GM19099 (cell line): ENCODE results near the gene TGM1.

Experiments used
- POLR2A ChIP-seq: IDR thresholded peaks from 3 replicates; pipeline ENCODE4 v1.6.1; 2011; ENCODE audit warnings: low read depth; ENCODE audit not compliant: insufficient read length; ENCODE audit errors: extremely low read depth

TGM1 gene

DNA sequence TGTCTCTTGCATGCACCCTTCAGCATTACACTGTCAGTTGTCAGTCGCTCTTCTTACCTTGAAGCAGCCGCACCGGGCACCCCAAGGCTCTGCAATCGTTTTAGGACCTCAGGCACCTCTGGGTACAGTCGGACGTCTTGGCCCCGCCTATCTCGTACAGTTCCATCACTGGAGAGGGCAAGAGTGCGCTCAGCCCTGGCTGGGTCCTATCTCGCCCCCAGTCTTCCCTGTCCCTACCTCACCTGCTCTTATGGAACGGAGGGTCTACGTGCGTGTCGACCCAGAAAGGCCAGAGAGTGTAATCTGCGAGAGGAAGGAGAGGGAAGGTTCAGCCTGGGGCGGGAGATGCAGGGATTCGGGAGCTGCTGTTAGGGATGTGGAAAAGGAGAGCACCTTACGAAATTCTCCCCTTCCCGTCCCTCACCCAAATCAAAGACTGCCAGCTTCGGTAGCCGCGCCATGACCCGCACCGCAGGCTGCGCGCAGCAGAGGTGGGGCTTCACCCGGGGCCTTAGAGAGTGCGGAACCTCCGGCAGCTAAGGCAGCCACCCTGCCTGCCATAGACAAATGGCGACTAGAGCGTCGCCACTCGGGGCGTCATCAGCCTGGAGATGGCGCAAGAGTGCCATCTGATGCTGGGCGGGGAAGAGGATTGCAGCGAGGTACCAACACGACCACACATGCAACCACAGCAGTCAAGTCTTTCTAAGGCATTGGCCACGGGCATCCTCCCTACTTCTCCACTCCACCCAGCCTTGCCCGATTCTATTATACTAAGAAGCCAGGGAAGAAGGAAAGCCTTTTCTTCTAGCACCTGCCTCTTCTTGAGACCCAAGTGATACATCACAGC, 47.3 kb downstream of the TGM1 start, which contains the start of gene MDP1:
TSS of gene MDP1 (minus strand) at position 572 of the 850 bp plus-strand sequence. CDS start at position 461, 111 bp downstream.
- peak; percentile 80 for TF ChIP-seq POLR2A

DNA sequence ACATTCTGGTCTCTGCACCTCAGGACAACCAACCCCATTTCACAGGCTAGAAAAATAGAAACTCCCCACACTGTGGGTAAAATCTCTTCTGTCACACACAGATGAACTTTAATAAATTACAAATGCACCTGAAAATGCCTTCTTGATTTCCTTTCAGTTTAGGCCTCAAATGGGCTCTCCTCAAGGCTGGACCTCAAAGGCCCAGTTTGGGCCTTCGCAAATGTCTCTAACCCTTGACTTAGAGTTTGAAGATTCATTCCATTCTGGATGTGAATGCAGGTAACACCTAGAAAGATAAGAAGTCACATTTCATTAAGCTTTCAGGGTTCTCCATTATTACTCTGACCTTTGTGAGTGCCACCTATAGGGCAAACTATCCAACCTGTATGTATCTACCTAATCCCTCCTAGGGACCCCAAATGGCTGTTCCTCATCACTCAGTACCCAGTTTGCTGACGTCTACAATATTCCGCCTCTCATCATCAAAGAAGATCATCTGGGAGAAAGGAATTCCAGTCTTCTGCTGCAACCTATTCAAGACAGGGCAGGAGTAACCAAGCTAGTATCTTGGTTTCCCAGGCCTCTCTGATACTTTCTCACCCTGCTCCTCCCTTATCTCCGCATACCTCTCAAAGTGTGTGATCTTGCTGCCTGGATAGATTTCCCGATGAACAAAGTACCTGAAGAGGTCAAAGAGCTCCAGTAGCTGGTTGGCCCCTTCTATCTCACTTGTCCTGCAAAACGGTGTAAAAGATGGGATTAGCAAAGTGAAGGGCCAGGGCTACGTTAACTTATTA, 48.9 kb downstream of the TGM1 start:
- TF ChIP-seq POLR2A: no peak

DNA sequence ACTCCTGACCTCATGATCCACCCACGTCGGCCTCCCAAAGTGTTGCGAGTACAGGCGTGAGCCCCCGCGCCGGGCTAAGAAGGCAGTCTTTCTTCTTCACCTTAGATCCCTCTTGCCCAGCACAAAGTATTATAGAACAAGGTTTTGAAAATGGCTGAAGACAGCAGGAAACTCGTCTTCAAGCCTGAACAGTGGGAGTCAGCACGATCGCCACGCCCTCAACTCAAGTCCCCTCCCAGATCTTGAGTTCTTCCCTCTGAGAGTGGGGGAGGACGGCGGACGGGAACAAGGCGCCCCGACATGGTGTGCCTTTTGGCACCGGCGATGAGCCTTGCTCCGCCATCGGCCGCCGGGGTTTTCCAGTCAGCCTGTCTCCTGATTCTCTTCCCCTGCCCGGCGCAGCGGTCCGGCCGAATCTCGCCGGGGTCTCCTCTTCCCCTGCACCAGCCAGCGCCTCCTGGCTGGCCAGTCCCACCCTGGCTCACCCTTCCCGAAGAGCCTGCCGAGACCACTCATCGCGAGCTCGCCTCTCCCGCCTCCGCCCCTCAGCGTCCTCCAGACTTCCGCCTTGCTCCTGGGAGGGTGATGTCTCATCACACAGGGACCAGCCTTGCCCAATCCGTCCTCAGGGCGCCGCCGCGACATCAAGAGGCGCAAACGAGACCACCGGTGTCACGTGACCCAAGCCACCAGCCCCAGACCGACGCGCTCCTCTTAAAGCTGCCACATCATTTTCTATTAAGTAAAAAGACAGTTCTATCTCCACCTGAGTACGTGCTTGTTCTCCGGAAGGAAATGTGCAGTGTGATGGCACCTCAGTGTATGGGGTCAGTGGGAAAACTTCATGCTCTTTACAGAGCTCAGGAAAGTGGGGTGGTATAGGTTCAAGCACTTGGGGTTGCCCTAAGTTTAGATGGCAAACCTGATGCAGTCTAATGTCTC, 49.8 kb downstream of the TGM1 start, which contains the start of gene CHMP4A:
TSS of gene CHMP4A (minus strand) at position 565 of the 942 bp plus-strand sequence. CDS start at position 516, 49 bp downstream.
- TF ChIP-seq POLR2A: peak; percentile 93

DNA sequence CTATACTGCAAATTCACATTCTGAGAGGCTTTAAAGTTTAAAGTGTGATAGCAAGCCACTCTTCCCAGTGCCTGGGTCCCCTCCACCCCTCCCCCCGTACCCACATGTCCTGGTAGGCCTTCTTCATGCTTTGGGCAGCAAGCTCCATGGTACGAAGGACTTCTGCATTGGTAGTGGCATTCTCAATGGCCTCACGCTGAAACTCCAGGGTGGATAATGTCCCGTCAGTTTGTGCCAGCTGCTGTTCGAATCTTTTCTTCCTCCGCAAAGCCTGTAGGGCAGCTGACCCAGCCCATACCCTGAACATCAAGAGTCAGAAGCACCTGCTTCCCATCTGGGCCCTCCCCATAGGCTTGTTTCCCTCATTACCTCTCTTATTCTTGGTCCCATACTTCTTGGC, 51.7 kb downstream of the TGM1 start:
- no peak for TF ChIP-seq POLR2A

DNA sequence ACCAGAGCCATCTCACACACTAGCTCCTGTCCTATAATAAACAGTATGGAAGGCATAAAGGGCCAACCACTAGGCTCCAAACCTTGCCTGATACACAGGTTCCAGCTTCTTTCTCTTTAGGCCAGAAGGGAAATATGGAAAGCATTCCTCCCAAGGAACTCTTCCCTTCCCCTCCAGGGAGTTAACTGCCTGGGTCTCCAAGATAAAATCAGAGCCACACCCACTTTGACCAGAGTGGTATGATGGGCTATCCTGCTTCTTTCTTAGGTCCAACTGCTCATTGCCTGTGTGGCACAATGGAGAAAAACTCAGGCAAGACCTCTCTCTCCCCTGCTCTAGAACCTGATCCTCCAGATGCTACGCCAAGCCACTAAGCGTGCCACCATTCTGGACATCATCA, 55.4 kb downstream of the TGM1 start:
- no peak for TF ChIP-seq POLR2A

DNA sequence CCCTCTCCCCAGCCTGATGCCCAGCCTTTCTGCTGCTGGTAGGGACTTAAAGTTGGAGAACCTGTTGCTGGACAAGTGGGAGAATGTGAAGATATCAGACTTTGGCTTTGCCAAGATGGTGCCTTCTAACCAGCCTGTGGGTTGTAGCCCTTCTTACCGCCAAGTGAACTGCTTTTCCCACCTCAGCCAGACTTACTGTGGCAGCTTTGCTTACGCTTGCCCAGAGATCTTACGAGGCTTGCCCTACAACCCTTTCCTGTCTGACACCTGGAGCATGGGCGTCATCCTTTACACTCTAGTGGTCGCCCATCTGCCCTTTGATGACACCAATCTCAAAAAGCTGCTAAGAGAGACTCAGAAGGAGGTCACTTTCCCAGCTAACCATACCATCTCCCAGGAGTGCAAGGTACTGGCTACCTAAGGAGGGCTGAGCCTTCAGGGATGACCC, 55.8 kb downstream of the TGM1 start:
- TF ChIP-seq POLR2A: no peak

DNA sequence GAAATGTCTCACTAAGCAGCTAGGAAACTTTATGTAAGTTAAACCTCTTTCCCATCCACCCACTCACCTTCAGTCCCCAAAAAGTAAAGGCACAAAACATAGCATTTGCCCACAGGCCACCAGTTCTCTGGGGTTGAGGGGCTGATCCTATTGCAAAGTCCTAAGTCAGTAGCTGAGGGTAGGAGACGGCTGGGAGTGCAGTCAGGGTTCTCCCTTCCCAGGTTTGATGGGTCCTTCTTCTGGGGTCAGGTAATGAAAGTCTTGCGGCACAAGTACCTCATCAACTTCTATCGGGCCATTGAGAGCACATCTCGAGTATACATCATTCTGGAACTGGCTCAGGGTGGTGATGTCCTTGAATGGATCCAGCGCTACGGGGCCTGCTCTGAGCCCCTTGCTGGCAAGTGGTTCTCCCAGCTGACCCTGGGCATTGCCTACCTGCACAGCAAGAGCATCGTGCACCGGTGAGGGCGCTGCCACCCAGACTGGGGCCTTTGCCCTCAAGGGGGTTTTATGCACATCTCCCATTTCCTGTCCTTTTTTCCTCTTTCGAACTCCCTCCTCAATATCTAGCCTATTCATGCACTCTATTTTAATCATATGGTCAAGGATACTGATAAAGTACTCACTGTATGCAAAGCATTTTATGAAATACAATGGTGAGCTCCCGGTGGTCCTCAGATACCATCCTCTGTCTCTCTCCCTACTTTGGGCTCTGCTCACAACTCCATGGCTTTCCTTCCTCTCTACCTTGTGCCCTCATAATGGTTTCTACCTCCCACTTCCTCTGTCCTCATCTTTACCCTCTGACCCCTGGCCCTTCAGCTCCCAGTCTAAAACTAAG, 56.5 kb downstream of the TGM1 start:
- no peak for TF ChIP-seq POLR2A

DNA sequence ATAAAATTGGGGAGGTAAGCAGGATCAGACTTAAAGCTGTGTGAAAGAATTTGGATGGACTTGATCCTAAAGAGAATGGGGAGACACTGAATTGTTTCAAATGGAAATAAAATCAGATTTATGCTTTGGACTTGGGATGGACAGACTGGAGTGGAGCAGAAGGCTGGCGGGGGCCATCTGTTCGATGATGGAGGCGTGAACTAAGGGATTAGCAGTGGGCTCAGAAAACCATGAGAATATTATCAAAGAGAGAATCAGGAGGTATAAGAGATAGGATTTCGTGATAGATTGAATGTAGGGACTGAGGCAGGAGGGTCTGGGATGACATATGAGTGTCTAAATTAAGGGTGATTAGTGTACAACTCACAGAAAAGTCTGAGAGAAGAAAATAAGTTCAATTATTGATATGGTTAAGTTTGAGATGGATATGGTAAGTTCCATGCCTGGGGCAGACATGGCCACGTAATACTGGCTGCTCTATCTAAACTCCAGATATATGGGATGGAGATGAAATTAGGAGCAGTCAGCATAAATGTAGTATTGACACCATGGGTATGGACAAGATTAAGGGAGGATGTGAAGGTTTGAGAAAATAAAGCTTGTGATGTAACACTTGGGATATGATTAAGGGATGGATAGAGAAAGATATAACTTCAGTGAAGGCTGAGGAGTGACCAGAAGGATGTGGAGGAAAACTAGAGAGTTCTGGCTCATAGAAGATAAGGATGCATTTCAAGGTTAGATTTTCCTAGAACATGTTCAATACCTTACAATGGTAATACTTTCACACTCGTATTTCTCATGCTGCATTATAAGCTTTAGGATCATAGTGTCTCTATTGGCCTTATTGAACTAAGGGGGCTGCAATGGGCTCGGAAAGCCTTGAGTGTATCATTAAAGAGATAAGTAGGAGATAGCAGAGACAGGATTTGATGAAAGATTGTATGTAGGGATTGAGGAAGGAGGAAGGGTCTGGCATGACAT, 58.5 kb downstream of the TGM1 start:
- no peak for TF ChIP-seq POLR2A
